HG02610 (cell line): ENCODE measurements around the gene ITFG1.

Source experiments
- ATAC-seq: cut with Tn5 transposase; IDR thresholded peaks from one replicate; pipeline ENCODE4 v1.9.1; 2021; ENCODE audit warnings: mild to moderate bottlenecking, moderate library complexity; ENCODE audit not compliant: unreplicated experiment

ITFG1 gene

GRCh38 chr16:47460711-47461597 lies at the start of gene ITFG1, which contains the start of gene PHKB:
Gene ITFG1, minus strand, starts transcription at chr16:47461063. Its CDS starts 18 bp downstream, at chr16:47461045.
Gene PHKB, plus strand, starts transcription at chr16:47461331. Its CDS starts 20 bp downstream, at chr16:47461351.
- ATAC-seq, result peak; percentile 70

- no peak for ATAC-seq
Observed at GRCh38 chr16:47507701-47508100, 46.8 kb upstream of the ITFG1 start.

GRCh38 chr16:47506800-47507199 lies 45.9 kb upstream of the ITFG1 start:
- ATAC-seq, result no peak

GRCh38 chr16:47504599-47504998 lies 43.7 kb upstream of the ITFG1 start:
- no peak for ATAC-seq

GRCh38 chr16:47503936-47504335 lies 43.1 kb upstream of the ITFG1 start:
- no peak for ATAC-seq

- ATAC-seq, result no peak
Observed at GRCh38 chr16:47499700-47500264, 38.9 kb upstream of the ITFG1 start.

- no peak for ATAC-seq
Observed at GRCh38 chr16:47499080-47499699, 38.3 kb upstream of the ITFG1 start.

- ATAC-seq, result peak; percentile 43
Observed at GRCh38 chr16:47493381-47494337, 32.8 kb upstream of the ITFG1 start.

- ATAC-seq, result peak; percentile 84
Observed at GRCh38 chr16:47492428-47493377, 31.8 kb upstream of the ITFG1 start.

DNA sequence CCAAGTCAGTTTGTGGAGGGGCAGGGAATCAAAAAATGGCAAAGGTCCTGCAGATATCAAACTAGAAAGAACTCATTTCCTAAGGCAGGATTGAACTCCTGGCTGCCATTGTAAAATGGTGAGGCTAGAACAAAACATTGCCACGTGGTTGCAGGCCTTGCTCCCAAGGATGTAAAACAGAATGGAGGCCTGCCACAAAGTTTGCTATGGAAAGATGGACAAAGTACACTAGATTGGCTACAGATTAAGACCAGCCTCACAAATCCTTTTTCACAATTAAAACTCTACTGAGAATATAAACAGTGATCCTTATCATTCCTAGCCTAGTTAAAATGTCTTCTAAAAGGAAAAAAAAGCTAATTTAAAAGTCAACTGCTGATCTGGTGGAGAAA lies 31.2 kb upstream of the ITFG1 start:
- no peak for ATAC-seq

- ATAC-seq, result no peak
Observed at GRCh38 chr16:47490471-47490870, 29.6 kb upstream of the ITFG1 start.

DNA sequence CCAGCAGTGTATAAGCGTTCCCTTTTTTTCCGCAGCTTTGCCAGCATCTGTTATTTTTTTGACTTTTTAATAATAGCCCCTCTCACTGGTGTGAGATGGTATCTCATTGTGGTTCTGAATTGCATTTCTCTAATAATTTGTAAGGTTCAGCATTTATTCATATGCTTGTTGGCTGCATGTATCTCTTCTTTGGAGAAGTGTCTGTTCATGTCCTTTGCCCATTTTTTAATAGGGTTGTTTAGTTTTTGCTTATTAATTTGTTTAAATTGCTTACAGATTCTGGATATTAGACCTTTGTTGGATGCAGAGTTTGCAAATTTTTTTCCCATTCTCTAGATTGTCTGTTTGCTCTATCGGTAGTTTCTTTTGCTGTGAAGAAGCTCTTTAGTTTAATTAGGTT lies 27.2 kb upstream of the ITFG1 start:
- no peak for ATAC-seq

GRCh38 chr16:47486856-47487255 lies 26.0 kb upstream of the ITFG1 start:
- no peak for ATAC-seq

DNA sequence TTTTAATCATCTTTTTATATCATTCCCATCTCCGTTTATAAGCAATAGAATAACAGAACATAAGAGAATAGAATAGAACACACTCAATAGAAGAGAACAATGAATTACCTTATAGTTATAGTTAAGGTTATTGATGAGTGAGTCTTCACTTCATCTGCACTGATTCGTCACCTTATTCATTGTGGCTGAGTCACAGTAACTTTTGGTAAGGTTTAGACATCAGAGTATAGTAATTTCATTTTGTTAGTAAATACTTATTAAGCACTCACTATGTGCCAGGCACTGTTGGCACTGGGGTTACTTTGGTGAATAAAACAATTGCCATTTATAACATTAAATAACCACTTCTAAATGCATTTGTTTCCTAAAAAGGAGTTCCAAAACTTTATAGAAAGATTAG lies 22.8 kb upstream of the ITFG1 start:
- no peak for ATAC-seq

GRCh38 chr16:47481698-47482374 lies 21.0 kb upstream of the ITFG1 start:
- no peak for ATAC-seq

- no peak for ATAC-seq
Observed at GRCh38 chr16:47480410-47480809, 19.5 kb upstream of the ITFG1 start.

GRCh38 chr16:47477679-47478078 lies 16.8 kb upstream of the ITFG1 start:
- no peak for ATAC-seq

DNA sequence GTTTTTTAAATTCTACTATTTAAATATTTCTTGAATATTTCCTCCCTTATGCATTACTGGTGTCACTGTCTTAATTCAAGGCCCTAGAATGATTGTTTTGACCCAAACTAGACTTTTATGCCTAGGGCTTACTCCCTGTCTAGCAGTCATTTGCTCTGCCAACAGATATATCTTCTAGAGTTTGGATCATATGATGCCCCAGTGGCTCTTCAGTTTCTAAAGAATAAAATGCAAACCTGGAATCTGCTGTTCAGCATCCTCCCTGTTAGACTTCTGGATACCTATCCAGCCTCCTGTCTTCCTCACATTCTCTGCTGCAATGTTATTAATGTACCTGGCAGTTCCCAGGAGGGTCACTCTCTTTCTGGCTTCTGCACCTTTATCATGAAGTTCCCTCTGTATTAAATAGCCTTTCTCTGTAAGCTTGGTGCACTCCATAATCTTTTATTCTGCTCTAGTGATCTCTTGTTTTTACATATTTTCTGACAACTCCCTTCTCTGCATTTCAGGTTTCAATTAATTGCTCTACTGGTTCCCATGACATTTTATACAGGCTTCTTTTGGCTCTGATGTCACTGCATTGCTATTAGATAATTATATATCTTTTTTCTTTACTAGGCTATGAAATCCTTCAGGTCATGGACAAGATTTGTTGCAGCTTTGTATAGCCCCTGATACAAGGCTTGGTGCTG lies 15.9 kb upstream of the ITFG1 start:
- ATAC-seq, result no peak
